ENCODE data around the gene FKBP7.

DNA sequence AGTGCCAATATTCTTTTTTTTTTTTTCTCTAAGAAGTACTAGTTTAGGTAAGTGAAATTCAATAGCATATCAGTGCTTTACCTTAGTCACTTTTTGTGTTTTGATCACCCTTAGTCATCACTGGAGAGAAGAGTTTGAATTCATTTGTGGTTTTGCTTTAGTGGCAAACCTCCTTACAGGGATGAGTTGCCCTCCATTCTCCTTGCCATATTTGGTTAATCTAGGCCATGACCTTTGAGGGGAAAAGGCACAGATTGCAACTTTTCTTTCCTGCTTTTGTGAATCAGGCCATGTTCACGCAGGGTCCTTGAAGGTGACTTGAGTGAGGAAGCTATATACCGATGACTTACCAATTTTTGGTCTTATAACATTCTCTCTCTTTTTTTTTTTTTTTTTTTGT, 36.3 kb upstream of the FKBP7 start:
- TF ChIP-seq, protein P1, sequence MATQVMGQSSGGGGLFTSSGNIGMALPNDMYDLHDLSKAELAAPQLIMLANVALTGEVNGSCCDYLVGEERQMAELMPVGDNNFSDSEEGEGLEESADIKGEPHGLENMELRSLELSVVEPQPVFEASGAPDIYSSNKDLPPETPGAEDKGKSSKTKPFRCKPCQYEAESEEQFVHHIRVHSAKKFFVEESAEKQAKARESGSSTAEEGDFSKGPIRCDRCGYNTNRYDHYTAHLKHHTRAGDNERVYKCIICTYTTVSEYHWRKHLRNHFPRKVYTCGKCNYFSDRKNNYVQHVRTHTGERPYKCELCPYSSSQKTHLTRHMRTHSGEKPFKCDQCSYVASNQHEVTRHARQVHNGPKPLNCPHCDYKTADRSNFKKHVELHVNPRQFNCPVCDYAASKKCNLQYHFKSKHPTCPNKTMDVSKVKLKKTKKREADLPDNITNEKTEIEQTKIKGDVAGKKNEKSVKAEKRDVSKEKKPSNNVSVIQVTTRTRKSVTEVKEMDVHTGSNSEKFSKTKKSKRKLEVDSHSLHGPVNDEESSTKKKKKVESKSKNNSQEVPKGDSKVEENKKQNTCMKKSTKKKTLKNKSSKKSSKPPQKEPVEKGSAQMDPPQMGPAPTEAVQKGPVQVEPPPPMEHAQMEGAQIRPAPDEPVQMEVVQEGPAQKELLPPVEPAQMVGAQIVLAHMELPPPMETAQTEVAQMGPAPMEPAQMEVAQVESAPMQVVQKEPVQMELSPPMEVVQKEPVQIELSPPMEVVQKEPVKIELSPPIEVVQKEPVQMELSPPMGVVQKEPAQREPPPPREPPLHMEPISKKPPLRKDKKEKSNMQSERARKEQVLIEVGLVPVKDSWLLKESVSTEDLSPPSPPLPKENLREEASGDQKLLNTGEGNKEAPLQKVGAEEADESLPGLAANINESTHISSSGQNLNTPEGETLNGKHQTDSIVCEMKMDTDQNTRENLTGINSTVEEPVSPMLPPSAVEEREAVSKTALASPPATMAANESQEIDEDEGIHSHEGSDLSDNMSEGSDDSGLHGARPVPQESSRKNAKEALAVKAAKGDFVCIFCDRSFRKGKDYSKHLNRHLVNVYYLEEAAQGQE (IDR thresholded peaks at IDR 0.05; ENCODE audit: insufficient read depth in 1 of 2, low read depth in 2 of 2, low read length in 2 of 2) = no peak
- TF ChIP-seq SIN3A (IDR thresholded peaks at IDR 0.05; ENCODE audit: borderline replicate concordance, insufficient read depth, low read length) (no peak), TAF1 (IDR thresholded peaks at IDR 0.05; ENCODE audit: borderline replicate concordance, insufficient read depth, low read length) (no peak), POLR2AphosphoS5 (IDR thresholded peaks at IDR 0.05; ENCODE audit: low read depth, low read length) (no peak), FOXP2 (optimal IDR thresholded peaks at IDR 0.05; ENCODE audit: borderline replicate concordance, extremely low read depth, extremely low read length, insufficient read depth) (no peak)

Data from PFSK-1 (cell line).